AG10803 (cell line): ENCODE data around the gene ANKRD37.

Experiments
- DNase-seq: peaks from one replicate; pipeline ENCODE4 v3.0.0; 2010; ENCODE audit warnings: low read depth
- H3K4me3 ChIP-seq: 2 replicates; pipeline ENCODE4 v1.5.1; 2011; ENCODE audit warnings: mild to moderate bottlenecking, low read length, control low read depth
- TF ChIP-seq, protein P1 (sequence below): conservative IDR thresholded peaks from 2 replicates; pipeline ENCODE4 v1.5.1; 2011; ENCODE audit warnings: mild to moderate bottlenecking, low read length, control low read depth, inconsistent platforms

ANKRD37 gene

DNA sequence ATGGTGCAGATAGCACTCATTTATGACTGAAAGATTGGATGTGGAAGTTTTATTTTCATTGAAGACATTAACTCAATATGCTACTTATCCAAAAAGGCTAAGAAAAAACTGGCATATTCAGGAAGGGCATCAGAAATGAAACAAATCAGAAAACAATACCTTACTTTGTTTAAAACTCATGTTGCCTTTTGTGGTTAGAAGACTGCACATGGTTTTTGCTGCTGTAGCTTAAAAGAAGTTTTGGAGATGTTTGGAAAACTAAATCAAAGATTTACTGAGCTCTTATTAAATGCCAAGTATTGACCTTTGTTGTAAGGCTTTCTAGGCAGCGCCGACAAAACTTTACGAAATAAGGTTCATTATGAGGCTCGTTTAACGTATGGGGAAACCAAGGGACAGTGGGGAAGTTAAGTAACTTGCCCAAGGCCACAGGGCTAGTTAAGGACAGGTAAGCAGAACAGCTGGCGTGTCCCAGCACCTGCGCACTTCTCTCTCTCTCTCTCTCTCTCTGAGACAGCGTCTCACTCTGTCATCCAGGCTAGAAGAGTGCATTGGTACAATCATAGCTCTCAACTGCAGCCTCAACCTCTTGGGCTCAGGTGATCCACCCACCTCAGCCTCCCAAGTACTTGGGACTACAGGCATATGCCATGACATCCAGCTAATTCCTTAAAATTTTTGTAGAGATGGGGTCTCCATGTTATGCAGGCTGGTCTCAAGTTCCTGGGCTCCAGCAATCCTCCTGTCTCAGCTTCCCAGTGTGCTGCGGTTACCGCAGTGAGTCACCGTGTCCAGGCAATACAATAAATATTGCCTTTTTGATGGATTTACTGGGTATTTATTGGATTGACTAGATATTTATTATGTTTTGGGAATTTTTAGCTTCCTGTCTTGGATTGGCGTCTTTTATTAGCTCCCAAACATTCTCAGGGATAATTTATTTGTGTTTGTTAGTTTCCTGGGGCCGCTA lies 17.0 kb upstream of the ANKRD37 start:
- DNase-seq, result no peak
- H3K4me3 ChIP-seq, result no peak overlapping the region
- TF ChIP-seq, protein P1, sequence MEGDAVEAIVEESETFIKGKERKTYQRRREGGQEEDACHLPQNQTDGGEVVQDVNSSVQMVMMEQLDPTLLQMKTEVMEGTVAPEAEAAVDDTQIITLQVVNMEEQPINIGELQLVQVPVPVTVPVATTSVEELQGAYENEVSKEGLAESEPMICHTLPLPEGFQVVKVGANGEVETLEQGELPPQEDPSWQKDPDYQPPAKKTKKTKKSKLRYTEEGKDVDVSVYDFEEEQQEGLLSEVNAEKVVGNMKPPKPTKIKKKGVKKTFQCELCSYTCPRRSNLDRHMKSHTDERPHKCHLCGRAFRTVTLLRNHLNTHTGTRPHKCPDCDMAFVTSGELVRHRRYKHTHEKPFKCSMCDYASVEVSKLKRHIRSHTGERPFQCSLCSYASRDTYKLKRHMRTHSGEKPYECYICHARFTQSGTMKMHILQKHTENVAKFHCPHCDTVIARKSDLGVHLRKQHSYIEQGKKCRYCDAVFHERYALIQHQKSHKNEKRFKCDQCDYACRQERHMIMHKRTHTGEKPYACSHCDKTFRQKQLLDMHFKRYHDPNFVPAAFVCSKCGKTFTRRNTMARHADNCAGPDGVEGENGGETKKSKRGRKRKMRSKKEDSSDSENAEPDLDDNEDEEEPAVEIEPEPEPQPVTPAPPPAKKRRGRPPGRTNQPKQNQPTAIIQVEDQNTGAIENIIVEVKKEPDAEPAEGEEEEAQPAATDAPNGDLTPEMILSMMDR, result no peak

DNA sequence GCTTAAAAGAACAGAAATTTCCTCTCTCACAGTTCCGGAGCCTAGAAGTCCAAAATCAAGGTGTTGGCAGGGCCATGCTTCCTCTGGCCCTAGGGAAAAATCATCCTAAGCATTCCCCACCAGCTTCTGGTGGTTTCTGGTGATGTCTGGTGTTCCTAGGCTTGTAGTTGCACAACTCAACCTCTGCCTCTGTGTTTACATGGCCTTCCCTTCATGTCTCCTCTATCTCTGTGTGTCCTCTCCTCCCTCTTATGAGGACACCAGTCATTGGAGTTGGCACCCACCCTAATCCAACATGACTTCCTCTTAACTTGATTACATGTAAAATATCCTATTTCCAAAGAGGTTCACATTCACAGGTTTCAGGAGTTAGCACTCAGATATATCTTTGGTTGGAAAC lies 16.3 kb upstream of the ANKRD37 start:
- TF ChIP-seq, protein P1, result no peak
- H3K4me3 ChIP-seq, result no peak overlapping the region
- no peak for DNase-seq

DNA sequence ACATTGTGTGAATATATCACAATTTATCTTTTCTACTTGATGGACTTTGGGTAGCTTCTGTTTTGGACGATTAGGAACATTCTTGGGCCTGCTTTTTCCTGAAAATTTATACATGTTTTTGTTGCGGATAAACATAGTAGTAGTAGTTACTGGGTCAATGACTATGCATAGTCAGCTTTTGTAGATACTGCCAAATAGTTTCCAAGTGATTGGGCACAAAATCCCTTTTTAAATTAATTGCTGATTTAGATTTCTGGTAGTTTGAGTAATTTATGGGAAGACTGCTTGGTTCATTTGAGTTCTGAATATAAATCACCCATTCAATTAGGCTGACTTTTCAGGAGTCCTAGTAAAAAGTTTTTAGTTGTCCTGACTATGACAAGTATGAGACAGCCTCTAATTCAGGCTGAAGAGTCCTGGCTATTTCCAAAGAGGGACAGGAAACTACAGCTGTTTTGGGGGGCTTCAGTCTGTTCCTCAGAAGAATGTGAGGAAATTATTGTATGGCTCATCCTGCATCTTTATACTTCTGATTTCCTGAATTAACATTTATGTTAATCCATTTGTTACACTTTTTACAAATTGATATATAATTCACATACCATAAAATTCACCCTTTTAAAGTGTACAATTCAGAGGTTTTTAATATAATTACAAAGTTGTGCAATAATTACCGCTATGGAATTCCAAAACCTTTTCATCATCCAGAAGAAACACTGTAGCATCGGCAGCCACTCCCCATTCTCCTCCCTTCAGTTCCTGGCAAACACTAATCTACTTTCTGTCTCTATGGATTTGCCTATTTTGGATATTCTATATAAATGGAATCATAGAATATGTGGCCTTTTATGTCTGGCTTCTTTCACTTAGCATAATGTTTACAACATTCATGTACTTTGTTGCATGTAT lies 15.1 kb upstream of the ANKRD37 start:
- H3K4me3 ChIP-seq, result no peak overlapping the region
- TF ChIP-seq, protein P1, result no peak
- peak; percentile 25 for DNase-seq

DNA sequence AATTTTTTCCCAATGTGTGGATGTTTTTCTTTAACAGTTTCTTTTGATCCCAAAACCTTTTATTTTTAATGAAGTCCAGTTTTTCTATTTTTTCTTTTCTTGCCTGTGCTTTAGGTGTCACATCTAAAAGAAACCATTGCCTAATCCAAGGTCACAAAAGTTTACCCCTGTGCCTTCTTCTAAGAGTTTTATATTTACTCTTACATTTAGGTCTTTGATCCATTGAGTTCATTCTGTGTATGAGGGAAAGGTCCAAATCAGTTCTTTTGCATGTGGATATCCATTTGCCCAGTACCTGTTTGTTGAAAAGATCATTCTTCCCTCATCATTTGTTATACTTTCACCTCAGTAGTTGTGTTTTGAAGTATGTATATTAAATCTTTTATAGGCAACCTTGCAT lies 13.9 kb upstream of the ANKRD37 start:
- H3K4me3 ChIP-seq, result no peak overlapping the region
- TF ChIP-seq, protein P1, result no peak
- DNase-seq, result no peak

DNA sequence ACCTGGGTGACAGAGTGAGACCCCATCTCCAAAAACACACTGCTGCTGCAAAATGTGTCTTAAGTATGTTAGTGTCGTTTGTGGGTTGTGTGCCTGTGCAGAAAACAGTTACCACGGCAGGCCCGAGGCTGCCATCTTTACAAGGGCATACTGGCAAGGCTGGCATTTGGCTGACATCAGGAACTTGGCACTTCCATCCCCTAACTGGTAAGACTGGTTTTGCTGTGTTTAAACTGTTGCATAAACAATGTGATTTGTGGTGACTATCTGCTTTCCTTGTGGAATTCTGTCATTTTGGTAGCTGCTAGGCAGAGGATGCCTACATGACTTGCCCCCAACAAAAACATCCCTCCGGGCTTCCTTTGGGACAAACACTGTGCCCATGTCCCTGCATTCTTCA lies 13.2 kb upstream of the ANKRD37 start:
- no peak for DNase-seq

DNA sequence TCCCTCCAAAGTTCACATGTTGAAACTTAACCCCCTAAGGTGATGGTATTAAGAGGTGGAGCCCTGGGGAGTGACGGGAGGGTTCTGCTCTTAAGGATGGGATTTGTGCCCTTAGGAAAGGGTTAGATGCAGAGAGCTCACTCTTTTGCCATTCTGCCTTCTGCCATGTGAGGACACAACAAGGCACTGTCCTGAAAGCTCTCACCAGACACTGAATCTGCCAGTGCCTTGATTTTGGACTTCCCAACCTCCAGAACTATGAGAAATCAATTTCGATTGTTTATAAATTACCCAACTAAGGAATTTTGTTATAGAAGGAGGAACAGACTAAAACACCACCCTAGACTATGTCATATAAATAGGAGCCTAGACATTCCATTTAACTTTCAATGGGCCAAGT lies 12.6 kb upstream of the ANKRD37 start:
- H3K4me3 ChIP-seq, result no peak overlapping the region
- TF ChIP-seq, protein P1, result no peak
- DNase-seq, result no peak

More for the DNA sequence above, 13.2 kb upstream of the ANKRD37 start:
- TF ChIP-seq, protein P1, result no peak
- no peak overlapping the region for H3K4me3 ChIP-seq
